Renal cortex interstitium (tissue), 11 donors: ENCODE results near the gene CCDC63. TPM values are rescaled to one million over a fixed set of nuclear protein-coding genes. Genes with fewer than 3 reads are reported as not detected.
A peak's percentile ranks its signal among the peaks of the same experiment; 100 is the strongest.
"Not testable (repeated sequence)": the region's sequence is repeated elsewhere in the genome, so short reads cannot be mapped to it uniquely, and the experiment has no call there.

ENCODE experiments used
- DNase-seq, 11 donors: peaks; one replicate each; pipeline ENCODE4 v3.0.0-alpha.2; 2013; ENCODE audit warnings: low read depth in 9 of 11, low spot score in 4 of 11; ENCODE audit errors: extremely low read depth in 1 of 11
- polyA plus RNA-seq, 3 donors: library from polyadenylated mRNA; unstranded; fragments of 120-200 nt; gene quantifications; one replicate each; pipeline ENCODE4 v1.2.1, GENCODE V29; 2013; ENCODE audit not compliant: insufficient read length in 3 of 3

CCDC63 gene
- polyA plus RNA-seq, 3 donors: not detected

DNA sequence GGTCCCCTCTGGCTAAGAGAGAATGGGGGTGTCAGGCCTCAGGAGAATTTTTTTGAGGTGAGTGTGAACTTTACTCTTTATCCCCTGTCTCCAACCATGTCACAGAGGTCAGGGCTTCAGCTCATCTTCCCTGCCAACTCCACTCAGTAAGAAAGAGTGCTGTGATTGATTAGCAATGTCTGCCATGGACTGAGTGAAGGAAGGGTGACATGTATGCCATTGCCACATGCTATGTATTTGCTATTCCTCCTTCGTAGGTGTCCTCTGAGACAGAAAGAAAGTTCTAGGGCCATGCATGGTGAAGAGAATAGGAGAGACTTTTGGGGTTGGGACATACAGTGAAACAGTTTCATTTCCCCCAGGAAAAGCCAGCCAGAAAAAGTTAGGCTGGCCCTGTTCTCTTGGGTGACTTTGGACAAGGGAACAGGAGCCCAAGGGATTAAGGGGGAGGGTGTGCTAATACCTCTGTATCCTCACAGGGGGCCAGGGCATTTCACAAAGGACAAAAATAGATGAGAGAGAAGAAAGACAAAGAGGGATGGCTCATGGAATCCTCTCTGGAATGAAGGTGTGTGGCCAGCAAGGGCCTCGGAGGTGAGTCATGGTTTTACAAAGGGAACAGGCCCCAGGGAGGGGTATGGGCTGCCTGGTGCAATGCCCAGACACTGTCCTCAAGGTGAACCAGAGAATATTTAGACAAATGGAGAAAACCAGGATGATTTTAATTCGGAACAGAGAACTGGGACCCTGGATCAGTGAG is 87.5 kb downstream of the CCDC63 start:
- no peak for DNase-seq

DNA sequence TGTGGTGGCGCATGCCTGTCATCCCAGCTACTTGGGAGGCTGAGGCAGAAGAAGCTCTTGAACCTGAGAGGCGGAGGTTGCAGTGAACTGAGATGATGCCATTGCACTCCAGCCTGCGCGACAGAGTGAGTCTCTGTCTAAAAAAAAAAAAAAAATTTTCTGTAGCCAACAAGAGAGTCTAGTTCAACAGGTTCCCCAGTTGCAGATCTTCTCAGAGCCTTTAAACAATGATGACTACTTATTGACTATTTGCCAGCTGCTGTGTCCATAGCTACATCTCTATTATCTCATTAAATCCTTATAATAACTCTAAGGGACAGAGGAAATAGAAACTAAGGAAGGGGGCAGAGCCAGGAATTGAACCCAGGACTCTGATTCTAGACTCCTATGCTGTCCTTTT is 88.8 kb downstream of the CCDC63 start:
- DNase-seq: no peak

DNA sequence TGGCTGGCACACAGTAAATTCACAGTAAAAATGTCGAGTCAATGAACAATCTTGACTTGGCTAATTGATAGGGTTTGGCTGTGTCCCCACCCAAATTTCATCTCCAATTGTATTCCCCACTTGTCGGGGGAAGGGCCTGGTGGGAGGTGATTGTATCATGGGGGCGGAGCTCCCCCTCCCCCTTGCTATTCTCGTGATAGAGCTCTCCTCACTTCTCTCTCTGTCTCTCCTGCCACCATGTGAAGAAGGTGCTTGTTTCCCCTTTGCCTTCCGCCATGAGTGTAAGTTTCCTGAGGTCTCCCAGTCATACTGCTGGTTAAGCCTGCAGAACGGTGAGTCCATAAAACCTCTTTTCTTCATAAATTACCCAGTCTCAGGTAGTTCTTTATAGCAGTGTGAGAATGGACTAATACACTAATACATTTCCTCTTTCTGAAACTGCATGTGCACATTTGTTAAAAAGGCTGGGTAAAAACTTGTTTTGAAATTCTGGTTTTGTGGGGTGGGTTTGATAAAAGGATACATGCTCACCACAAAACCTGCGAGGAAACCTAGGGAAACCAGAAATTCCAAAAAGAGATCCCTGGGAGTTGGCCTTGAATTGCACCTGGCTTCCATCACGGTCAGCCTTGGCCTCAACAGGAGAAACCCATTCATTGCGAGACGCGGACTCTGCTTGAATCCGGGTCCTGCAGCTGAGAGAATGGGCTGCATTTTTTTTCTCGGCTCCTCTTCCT is 89.7 kb downstream of the CCDC63 start:
- no peak for DNase-seq

DNA sequence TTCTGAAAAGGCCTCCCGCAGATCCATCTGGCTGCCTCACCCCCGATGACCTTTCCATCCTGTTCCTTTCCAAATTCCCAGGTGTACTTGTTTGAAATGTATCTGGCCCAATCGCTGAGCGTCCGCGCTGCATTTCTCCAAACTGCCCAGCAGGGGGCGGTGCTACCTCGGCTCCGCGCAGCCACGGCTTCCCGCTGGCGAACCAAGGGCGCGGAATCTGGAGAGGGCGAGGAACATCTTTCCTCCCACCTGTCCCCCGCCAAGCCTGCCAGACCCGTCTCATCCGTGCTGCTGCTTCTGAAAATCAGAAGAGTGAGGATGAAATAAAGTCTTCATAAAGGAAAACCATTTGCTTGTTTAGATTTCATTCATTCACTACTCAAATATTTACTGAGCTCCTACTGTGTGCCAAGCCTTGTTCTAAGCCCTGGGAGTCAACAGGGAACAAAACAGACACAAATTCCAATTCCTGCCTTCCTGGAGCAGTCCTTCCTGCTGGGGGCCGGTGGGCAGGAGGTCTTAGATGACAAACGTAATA is 90.4 kb downstream of the CCDC63 start:
- DNase-seq: peak; percentile 15 to 46 (median 38)

DNA sequence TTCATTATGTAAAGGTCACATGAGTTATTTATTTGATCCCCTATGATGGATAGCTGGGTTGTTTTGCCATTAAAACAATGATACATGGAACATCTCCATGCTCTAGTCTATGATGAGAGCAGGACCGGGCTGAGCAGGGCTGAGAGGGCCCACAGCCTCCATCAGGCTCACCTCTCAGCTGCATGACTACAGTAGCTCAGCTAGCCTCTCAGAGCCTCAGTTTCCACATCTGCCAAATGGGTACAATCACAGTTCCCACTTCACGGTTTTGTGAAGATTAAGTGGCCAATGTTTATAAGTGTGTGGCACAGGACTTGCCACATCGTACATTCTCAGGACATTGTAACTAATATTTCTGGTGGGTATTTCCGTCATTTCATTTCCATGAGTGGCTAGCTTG is 93.5 kb downstream of the CCDC63 start:
- DNase-seq: no peak

DNA sequence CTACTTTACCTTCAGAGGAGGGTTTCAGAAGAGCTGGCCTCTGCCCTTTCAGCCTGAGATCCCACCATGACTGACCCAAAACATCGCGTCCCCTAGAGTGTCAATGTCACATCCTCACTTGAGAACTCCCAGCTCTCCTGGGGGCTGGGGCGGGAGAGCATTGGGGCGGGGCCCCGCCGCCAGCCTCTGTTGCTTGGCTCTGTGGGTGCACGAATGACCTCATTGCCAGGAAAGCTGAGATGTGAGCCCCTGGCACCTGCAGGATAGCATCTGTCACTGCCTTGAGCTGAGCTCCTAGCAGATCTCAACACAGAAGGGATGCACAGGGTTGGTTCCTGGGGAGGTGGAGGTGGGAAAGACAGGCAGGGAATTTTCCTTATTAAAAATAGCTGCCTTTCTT is 94.1 kb downstream of the CCDC63 start:
- no peak for DNase-seq

DNA sequence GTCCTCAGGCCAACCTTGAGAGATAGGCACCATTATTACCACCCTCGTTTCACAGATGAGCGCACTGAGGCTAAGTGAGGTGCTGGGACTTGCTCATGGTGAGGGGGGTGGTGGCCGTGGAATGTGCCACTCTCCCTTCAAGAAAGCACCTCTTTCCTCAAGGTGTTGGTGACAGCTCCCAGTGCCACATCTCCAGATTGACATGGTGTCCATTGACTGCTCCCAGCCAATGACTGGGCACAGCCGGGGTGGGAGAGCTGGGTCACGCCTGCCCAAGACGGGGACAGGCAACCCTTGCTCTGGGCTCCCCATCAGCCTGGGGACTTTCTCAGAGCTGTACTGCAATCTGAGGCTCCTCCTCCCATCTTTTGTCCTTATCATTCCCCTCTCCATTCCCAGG is 94.6 kb downstream of the CCDC63 start:
- DNase-seq: no peak

DNA sequence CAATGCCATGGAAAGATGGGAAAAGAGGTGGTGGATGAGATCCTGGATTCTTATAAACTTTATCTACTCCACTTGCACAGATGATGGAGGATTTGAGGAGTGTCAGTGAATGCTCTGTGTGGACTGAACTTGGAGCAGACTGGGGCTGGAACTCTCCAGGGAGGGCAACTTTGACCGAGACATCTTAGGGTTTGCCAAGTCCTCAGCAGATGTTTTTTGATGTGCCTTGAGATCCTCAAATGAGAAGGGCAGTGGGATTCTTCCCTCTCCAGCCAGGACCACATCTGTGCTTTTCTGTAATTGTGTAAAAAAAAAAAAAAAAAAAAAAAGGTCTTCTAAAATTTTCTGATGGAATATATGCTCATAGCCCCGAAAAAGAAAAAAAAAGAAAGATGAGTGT is 96.6 kb downstream of the CCDC63 start:
- DNase-seq: no peak

DNA sequence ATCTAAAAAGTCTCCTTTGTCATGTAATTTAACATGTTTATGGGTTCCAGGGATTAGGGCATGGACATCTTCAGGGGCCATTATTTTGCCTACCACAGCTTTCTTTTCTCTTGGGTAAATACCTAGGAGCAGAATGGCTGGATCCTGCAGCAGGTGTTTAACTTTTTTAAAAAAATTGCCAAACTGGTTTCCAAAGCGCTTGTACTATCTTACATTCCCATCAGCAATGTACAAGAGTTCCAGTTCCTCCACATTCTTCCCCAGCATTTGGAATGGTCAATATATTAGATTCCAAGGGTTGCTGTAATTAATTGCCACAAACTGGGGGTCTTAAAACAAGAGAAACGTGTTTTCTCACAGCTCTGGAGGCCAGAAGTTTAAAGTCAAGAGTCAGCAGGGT is 101.3 kb downstream of the CCDC63 start:
- DNase-seq: no peak

DNA sequence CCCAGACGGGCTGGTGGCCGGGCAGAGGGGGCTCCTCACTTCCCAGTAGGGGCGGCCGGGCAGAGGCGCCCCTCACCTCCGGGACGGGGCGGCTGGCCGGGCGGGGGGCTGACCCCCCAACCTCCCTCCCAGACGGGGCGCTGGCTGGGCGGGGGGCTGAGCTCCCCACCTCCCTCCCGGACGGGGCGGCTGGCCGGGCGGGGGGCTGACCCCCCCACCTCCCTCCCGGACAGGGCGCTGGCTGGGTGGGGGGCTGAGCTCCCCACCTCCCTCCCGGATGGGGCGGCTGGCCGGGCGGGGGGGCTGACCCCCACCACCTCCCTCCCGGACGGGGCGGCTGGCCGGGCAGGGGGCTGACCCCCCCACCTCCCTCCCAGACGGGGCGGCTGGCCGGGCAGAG is 103.7 kb downstream of the CCDC63 start:
- not testable (repeated sequence) for DNase-seq

DNA sequence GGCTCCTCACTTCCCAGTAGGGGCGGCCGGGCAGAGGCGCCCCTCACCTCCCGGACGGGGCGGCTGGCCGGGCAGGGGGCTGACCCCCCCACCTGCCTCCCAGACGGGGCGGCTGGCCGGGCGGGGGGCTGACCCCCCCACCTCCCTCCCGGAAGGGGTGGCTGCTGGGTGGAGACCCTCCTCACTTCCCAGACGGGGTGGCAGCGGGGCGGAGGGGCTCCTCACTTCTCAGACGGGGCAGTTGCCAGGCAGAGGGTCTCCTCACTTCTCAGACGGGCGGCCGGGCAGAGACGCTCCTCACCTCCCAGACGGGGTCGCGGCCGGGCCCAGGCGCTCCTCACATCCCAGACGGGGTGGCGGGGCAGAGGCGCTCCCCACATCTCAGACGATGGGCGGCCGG is 104.1 kb downstream of the CCDC63 start:
- not testable (repeated sequence) for DNase-seq

Other genes starting within 250 kb of the CCDC63 start
- 100 to 1,000 TPM in 1 of 3 donors, 10 to 100 TPM in 2; 77.2 to 105 (median 93.8) TPM for gene TCTN1, start 232.9 kb upstream of the CCDC63 start, polyA plus RNA-seq
- 10 to 100 TPM in 1 of 3 donors, 1 to 10 TPM in 2; 8.9 to 11.0 (median 9.8) TPM for gene HVCN1, start 157.9 kb upstream of the CCDC63 start, polyA plus RNA-seq
- gene PPP1CC, start 104.1 kb upstream of the CCDC63 start, polyA plus RNA-seq: 100 to 1,000 TPM; 163 to 207 (median 177) TPM
- under 1 TPM in 1 of 3 donors, not detected in 2; 0.20 TPM for gene MYL2, start 73.6 kb downstream of the CCDC63 start, polyA plus RNA-seq
- gene CUX2, start 187.2 kb downstream of the CCDC63 start, polyA plus RNA-seq: 1 to 10 TPM; 8.2 to 9.8 (median 9.3) TPM